ENCODE results near the gene PASK. TPM values are rescaled to one million over a fixed set of nuclear protein-coding genes. Genes with fewer than 3 reads are reported as not detected.

The PASK gene
- total RNA-seq, 4 donors from 2014 or later, result 0.10 to 0.36 (median 0.28) TPM

- intact Hi-C loops (cut with DNase I; ENCODE audit: low total_unique reads) (no loop called here), in situ Hi-C loops (cut with MboI; ENCODE audit: low sequenced_read_pairs in 4 of 4) (no loop called here)
- Histone ChIP-seq H3K36me3 (peaks cover 0 to 76% of the 10 kb centered on the region in 2 donors), H3K27me3 (no peaks in the 10 kb centered on the region), H3K27ac (no peak overlapping the region), H3K4me1 (no peaks in the 10 kb centered on the region), H3K9me3 (no peaks in the 10 kb centered on the region), H3K4me3 (no peak overlapping the region)
- DNase-seq, result no peak
- no peak for ATAC-seq
- TF ChIP-seq POLR2A (IDR thresholded peaks at IDR 0.05), result no peak
- no peak for TF ChIP-seq CTCF (IDR thresholded peaks at IDR 0.05 in 4 of 5, conservative IDR thresholded peaks at IDR 0.05 in 1 of 5)
Measured at GRCh38 chr2:241073166-241074064, 75.9 kb downstream of the PASK start.

GRCh38 chr2:241072553-241073165 lies 76.6 kb downstream of the PASK start:
- TF ChIP-seq CTCF (IDR thresholded peaks at IDR 0.05 in 4 of 5, conservative IDR thresholded peaks at IDR 0.05 in 1 of 5) (no peak), POLR2A (IDR thresholded peaks at IDR 0.05) (no peak)
- intact Hi-C loops (cut with DNase I; ENCODE audit: low total_unique reads) (no loop called here), in situ Hi-C loops (cut with MboI; ENCODE audit: low sequenced_read_pairs in 4 of 4) (no loop called here)
- H3K27me3 ChIP-seq, result no peaks in the 10 kb centered on the region
- no peaks in the 10 kb centered on the region for H3K9me3 ChIP-seq
- no peaks in the 10 kb centered on the region for H3K4me1 ChIP-seq
- H3K36me3 ChIP-seq, result peaks cover 0 to 83% of the 10 kb centered on the region in 2 donors
- DNase-seq (no peak), ATAC-seq (no peak)
- H3K27ac ChIP-seq, result no peak overlapping the region
- H3K4me3 ChIP-seq, result no peak overlapping the region

- Histone ChIP-seq H3K4me1 (no peaks in the 10 kb centered on the region), H3K36me3 (peaks cover 0 to 88% of the 10 kb centered on the region in 2 donors), H3K9me3 (no peaks in the 10 kb centered on the region), H3K4me3 (no peak overlapping the region), H3K27ac (no peak overlapping the region), H3K27me3 (no peaks in the 10 kb centered on the region)
- TF ChIP-seq CTCF (IDR thresholded peaks at IDR 0.05 in 4 of 5, conservative IDR thresholded peaks at IDR 0.05 in 1 of 5) (no peak), POLR2A (IDR thresholded peaks at IDR 0.05) (no peak)
- intact Hi-C loops (cut with DNase I; ENCODE audit: low total_unique reads), result no loop called here
- DNase-seq, result no peak
- ATAC-seq, result no peak
- in situ Hi-C loops (cut with MboI; ENCODE audit: low sequenced_read_pairs in 4 of 4), result no loop called here
Measured at GRCh38 chr2:241072151-241072550, 77.1 kb downstream of the PASK start.

GRCh38 chr2:241071677-241072111 lies 77.6 kb downstream of the PASK start:
- DNase-seq (no peak), ATAC-seq (no peak)
- Histone ChIP-seq H3K4me3 (no peak overlapping the region), H3K4me1 (no peaks in the 10 kb centered on the region), H3K27me3 (no peaks in the 10 kb centered on the region), H3K27ac (no peak overlapping the region), H3K9me3 (no peaks in the 10 kb centered on the region), H3K36me3 (peaks cover 0 to 93% of the 10 kb centered on the region in 2 donors)
- in situ Hi-C loops (cut with MboI; ENCODE audit: low sequenced_read_pairs in 4 of 4) (no loop called here), intact Hi-C loops (cut with DNase I; ENCODE audit: low total_unique reads) (no loop called here)
- TF ChIP-seq POLR2A (IDR thresholded peaks at IDR 0.05) (no peak), CTCF (IDR thresholded peaks at IDR 0.05 in 4 of 5, conservative IDR thresholded peaks at IDR 0.05 in 1 of 5) (no peak)

All from gastrocnemius medialis (tissue), 4 donors.